Activated CD4-positive, CD25-positive, alpha-beta regulatory T cell treated with anti-CD3 and anti-CD28 coated beads, Interleukin-2, amount 50 U/mL, for 24 hours (primary cell): ENCODE measurements around the gene MGAM2.
"Not testable (repeated sequence)": the region's sequence is repeated elsewhere in the genome, so short reads cannot be mapped to it uniquely, and the experiment has no call there.

ENCODE experiments used
- ATAC-seq, 2 donors: fragments of 150-1000 bp; cut with Tn5 transposase; one replicate each; pipeline ENCODE4 v1.10.0; 2021; ENCODE audit warnings: mild to moderate bottlenecking in 1 of 2, moderate library complexity in 1 of 2

MGAM2 gene

DNA sequence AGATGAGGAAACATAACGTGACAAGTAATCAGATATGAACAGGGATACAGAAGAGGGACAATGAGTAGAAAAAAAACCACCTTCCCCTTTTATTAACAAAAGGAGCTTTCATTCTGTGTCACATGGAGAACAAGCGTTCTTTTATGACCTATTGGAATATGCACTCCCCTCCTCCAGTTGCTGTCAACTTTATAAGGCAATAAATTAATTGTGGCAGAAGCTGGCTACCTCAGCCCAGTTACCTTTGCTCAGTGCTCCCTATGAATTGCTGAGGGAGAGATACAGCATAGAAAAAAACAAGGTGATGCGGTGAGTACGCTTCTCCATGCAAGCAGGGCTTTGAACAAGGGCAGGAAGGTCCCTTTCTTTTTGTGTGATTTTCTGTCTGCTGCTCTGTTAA lies at the start of gene MGAM2:
Gene MGAM2 (plus strand): TSS at position 220 of the 400 bp plus-strand sequence. CDS start 5,156 bp downstream, outside the sequence.
- ATAC-seq: no peak

DNA sequence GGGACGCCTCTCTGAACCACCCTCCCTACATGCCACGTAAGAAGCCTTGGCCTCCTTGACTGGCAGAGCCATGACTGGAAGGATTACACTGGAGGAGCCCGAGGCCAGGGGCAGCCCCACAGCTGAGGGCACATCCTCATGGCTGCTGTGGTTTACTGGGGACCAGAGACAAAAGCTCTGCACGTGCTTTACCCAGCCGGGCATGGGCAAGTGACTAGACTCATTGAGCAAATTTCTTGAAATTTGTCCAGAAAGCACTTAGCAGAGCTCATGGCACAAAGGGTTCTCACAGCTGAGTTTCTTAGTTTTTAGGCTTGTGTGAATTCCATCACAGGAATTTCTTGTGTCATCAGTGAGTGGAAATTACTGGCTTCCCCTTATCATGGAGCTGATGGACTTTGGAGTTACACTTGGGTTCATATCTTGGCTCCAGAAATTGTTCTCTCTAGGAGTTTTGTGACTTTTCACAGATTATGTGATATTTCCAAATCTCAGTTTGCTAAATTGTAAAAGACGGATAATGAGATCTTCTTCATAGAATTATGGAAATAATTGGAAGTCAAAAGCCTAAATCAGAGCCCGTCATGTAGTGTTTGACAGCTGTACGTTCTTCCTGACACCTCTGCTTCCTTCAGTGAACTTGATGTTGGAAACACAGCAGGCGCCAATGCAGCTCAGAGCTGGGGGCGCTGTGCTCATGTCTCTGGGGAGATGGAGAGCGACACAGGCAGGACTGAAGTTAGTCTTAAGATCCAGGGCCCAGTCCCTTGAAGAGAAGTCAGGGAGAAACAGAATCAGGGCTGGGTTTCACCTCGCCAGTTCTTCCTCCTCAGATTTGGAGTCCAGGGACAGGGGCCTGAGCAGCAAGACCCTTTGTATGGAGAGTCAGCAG lies 47.7 kb upstream of the MGAM2 start:
- no peak for ATAC-seq

DNA sequence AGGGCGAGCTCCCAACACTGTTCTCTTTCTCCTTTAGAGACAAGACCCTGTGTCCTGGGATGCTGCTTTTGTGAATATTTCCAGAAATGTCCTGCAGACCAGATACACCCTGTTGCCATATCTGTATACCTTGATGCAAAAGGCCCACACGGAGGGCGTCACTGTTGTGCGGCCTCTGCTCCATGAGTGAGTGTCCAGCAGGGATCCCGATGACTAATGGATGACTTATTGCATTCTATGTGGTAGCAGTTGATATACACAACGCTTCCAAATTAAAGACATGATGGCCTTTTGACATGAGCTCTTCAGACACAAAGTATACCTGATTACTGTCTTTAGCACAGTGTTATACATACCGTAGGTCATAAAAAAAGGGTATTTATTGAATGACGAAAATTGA lies 45.0 kb upstream of the MGAM2 start:
- ATAC-seq: no peak

DNA sequence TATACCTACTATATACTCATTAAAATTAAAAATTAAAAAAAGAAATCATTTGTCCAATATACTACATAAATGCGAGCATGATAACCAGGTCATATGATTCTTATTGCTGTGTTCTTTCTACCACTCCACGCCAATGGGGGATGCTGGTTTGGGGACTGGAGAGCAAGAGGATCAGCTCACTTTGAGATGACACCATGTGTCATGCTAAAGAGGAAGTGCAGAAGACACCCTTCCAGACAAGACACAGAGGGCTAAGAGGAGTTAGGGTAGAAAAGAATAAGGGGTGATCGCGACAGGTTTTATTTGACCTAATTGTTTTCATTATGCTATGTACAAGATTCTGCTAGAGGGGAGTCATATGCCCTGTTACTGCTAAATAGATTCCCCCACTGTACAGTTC lies 33.8 kb upstream of the MGAM2 start:
- no peak for ATAC-seq

DNA sequence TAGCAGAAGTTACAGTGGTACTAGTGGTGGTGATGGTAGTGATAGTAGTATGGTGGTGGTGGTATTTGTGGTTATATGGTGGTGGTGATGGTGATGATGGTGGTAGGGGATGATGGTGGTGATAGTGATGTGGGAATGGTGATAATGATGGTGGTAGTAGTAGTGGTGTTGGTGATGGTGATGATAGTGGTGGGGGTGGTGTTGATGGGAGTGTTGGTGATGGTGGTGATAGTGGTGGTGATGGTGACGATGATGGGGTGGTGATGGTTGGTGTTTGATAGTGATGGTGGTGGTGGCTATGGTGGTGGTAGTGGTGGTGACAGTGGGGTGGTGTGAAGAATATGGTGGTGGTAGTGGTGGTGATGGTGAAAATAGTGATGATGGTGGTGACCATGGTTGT lies 27.9 kb upstream of the MGAM2 start:
- no peak for ATAC-seq

DNA sequence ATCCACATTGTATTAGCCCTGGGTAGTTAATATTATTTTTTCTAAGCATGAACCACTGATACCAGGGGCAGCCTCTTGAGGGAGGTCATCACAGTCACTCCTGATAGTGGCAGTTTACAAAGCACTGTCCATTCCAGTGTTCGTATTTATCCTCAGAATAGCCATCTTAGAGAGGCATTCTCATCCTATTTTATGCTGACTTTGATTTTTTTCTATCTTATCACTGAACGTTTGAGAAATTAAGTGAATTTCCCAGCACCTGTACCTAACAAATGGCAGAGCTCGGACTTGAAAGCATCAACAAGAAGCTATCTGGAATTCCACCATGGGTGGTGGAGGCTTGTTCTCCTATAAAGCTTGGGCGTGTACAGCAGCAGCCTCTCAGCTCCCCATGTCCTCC lies 26.1 kb upstream of the MGAM2 start:
- ATAC-seq: no peak

DNA sequence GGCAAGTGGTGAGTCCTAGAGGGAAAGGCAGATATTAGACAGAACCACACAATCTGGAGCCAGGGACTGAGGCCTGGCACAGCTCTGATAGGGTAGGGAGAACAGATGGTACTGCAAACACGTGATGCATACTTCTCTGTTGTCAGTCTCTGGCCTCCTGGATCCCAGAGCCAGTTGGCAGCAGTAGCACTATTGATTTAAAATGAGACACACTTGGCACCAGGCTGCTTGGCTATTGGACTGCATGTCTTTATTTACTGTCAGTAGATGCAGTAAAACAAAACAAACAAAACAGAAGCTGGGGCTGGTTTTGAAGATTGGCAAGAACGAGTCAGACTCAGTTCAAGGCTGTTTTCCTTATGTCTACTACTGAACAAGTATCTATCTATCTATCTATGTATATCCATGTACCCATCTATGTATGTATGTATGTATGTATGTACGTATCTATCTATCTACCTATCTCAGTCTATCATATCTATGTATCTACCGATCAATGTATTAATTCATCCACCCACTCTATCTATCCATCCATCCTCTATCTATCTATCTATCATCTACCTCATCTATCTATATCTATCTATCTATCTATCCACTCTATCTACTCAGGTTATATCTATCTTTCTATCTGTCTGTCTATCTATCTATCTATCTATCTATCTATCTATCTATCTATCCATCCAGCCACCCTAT lies 23.4 kb upstream of the MGAM2 start:
- no peak for ATAC-seq

DNA sequence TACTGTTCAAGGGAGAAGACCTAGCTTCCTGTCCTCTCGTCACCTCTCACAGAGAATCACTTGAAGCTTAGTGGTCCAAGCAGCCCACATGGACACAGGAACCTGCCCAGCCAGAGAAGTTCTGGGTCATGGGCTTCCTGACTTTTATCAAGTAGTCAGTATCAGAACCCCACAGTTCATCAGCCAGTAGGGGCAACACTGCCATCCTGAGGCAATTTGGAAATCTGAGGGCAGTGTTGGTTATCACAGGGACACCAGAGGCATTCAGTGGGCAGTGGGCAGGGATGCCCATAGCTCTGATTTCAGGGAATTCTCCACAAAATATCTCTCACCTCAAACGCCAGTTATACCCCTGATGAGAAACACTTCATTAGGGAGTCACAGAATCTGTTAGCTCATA lies 22.5 kb upstream of the MGAM2 start:
- ATAC-seq: no peak

DNA sequence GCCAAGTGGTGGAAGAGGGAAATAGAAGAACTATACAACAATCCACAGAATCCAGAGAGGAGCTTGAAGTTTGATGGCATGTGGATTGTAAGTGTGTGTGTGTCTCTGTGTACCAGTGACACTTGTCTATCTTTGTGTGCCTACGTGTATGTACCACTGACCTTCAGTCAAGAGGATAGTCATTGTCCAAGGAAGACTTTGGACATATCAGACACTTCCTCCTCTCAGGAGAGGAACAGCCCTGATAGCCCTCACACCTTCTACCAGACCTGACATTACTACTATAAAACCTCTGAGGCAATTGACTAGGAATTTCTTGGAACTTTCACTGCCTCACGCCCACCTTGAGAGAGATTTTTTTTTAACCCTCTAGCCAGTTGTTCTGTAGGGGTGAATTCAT lies 19.6 kb upstream of the MGAM2 start:
- no peak for ATAC-seq

DNA sequence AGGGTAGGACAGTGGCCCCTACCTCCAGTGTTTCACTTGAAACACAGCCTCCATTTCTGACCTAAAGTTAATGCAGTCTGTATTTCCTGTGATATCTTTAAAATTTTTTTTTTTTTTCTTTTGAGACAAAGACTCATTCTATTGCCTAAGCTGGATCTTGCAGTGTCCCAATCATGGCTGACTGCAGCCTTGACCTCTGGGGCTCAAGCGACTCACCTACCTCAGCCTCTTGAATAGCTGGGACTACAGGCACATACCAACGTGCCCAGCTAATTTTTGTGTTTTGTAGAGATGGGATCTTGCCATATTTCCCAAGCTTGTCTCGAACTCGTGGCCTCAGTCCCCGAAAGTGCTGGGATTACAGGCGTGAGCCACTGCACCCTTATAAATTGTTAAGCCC lies 16.7 kb upstream of the MGAM2 start:
- no peak for ATAC-seq

DNA sequence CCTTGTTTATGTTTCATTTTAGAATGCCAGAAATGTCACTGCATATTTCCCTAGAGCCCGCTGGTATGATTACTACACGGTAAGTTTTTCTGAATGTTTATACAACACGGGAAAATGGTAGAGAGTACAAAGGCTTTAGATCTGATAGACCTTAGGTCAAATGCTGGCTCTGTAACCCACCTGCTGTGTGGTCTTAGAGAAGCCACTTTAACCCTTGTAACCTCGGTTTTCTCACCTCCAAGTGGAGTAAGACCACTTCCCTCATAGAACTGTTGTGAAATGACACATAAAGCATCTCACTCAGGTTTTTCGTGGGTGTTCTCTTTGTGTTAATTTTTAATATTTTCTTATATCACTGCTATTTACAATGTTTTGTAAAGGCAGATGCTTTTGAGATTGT lies 13.9 kb upstream of the MGAM2 start:
- ATAC-seq: no peak

DNA sequence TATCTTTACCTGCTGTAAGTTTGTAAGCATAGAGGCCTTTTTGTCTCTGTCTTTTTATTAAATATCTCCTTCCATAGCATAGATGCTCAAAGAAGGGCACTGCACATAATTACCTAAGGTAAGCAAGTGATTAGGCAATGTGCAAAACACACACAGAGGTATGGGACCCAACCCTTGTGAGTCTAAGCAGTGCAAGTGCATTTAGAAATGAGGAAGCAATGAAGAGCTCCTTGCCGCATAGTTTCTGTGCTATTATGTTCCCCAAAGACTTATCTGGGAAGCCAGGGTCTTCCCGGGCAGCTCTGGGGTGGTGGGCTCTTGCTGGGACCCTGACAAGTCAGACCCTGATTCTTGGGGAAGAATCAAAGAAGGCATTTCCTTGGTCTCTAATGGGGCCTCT lies 13.5 kb upstream of the MGAM2 start:
- ATAC-seq: no peak

DNA sequence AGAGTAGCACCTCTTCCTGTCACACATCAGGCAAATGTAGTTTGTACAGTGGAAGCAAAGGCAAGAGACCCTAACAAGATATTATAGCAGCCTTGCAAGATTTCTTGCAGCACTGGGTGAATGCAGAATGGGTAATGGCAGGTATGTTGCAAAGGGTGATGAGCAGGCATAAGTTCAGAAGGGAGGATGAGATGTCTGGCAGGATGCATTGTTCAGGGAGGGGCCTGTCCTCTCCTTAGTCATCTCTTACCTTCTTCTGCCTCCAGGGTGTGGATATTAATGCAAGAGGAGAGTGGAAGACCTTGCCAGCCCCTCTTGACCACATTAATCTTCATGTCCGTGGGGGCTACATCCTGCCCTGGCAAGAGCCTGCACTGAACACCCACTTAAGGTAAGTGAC lies 12.2 kb upstream of the MGAM2 start:
- not testable (repeated sequence) for ATAC-seq

DNA sequence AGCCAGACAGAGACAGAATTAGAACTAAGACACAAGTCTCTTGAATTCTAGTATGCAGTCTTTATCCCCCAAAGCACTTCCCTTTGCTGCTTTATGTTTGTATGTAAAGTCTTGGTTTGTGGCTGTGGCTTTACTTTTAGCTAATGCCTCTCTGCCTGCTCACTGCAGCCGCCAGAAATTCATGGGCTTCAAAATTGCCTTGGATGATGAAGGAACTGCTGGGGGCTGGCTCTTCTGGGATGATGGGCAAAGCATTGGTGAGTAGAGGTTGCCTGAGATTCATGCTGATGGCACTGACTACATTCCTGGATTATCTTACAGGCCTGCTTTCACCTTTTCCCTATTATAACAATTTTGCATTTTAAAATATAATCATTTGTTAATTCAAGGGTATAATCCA lies 10.9 kb upstream of the MGAM2 start:
- ATAC-seq: no peak

DNA sequence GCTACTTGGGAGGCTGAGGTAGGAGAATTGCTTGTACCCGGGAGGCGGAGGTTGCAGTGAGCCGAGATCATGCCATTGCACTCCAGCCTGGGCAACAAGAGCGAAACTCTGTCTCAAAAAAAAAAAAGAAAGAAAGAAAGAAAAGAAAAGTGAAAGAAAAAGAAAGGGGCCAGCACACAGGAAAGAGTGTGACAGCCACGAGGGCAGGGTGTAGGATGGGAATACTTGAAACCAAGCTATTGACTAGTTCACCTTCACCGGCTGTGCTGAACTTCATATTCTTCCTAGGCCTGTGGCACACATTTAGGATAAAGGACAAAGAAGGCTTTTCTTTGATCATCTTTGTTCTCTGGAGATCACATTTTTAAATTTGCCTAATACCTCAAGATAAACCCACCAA lies 9.7 kb upstream of the MGAM2 start:
- ATAC-seq: not testable (repeated sequence)

DNA sequence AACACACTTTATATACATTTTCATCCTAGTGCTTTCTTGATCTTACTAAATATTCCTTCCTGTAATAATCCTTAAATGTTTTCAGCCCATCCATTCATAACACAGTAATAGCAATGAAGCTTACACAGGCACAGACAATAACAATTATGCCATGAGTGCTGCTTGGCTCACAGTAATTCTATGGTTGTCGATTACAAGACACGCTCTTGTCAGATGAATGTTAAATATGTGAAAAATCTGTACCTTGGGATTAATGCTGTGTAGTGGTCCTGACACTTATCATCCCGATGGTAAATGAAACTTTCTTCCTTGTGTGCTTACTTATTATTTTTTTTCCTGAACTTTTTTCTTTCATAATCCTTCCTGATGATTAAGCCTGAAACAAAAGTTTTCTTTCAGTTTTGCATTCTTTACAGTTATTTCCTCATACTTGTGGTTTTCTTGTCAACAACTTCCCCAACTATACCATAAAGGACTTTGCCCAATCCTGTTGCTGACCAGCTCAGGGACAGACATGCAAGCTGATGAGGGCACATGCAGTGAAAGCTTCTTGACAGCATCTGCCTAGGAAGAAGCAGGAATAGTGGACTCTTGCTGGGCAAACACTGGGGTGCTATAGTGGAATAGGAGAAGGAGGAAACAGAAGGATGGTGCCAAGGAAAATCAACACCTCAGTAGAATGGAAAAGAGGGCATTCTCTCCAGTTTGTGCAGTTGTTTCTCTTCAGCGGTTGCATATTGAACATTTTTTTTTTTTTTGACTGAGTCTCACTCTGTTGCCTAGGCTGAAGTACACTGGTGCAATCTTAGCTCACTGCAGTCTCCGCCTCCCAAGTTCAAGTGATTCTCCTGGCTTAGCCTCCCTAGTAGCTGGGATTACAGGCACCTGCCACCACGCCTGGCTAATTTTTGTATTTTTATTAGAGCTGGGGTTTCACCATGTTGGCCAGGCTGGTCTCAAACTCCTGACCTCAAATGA lies 6.7 kb upstream of the MGAM2 start:
- no peak for ATAC-seq

DNA sequence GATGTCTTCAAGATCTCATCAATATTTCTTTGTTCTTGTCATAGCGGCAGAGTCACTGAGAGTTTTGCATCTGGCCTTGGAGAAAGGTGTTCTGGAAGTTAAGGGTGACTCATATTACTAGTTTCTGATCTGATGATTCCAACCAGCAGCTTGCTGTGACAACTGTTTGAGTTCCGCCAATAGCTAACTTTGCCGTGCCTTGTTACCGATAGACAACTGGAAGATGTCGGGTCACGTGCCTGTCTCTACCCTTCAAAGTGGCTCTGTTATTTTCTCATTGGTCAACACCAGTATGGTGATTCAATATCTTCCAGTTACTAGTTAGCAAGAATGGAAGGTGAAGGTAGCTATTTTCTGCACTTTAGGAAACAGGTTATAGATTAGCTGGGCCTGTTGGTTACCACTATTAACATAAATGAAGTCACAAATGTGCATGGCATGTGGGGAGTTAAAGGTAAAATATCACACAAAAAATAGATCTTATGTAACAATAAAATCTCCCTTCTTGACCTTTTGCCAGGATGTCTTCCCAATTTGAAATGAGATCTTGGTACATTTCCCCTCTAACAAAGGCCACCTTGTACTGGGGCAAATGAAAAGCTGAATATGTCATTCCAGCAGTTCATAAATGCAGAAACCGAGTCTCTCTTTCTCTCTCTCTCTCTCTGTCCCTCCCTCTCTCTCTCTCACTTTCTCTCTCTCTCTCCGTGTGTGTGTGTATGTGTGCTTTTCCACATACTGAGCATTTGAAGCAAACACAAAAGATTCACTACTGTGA lies 2.6 kb upstream of the MGAM2 start:
- no peak for ATAC-seq

DNA sequence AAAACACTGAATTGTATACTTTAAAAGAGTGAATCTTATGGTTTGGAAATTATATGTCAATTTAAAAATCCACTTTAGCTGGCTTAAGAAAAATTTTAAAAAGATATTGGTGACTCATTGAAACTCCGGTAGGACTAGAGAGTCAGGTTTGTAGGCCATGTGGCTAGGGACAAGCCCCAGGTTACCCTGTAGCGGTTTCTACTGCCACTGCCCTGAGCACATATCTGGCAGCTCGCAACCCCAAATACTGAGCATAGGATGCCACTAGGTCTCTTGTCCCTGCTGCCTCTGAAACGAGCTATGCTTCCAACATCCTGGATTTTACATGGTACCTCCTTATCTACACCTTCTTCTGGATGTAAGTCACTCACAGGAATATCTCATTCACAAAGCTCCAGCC lies 1.4 kb upstream of the MGAM2 start:
- ATAC-seq: no peak

DNA sequence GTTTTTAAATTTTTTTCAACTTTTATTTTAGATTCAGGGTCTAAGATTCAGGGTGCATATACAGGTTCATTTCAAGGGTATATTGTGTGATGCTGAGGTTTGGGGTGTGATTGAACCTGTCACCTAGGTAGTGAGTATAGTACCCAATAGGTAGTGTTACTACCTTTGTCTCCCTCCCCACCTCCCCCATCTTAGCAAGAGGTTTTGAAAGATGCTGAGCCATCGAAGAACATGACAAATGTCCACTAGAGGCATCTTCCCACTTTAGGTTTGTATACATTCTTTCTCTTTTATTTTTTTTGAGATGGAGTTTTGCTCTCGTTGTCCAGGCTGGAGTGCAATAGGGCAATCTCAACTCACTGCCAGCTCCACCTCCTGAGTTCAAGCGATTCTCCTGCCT lies 880 bp upstream of the MGAM2 start:
- no peak for ATAC-seq

DNA sequence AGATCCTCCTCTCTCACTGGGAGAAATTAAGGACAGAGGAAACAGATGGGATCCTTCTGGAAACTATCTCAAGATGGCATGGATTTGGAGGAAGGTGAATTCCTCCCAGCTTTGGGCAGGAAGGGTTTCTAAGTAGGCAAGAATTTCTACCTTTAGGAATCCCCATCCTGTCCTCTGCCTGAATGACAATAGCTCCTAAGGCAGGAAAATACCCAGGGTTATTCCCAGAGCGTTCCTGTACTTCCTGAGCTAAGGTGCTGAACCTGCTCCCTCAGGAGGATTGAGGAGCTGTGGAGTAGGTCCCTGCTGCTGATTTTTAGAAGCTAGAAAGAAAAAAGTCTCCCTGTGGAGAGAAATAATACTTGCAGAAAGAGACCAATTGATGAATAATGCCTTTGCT lies 568 bp downstream of the MGAM2 start:
- ATAC-seq: no peak

DNA sequence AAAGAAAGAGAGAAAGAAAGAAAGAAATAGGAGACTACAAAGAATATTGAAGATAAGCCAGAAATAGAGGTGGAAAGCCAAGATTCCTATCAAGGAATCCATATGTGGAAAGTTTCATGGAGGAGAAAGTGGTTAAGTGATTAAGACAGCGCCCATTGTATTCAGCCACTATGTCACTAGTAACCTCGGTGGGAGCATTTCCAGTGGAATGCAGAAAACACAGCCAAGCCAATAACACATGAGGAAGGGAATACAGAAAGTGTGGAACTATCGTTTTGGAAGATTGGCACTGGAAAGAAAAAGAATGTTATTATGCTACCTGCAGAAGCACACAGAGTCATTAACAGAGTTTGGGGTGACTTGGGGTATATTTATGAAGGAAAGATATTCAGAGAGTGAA lies 2.7 kb downstream of the MGAM2 start:
- no peak for ATAC-seq

DNA sequence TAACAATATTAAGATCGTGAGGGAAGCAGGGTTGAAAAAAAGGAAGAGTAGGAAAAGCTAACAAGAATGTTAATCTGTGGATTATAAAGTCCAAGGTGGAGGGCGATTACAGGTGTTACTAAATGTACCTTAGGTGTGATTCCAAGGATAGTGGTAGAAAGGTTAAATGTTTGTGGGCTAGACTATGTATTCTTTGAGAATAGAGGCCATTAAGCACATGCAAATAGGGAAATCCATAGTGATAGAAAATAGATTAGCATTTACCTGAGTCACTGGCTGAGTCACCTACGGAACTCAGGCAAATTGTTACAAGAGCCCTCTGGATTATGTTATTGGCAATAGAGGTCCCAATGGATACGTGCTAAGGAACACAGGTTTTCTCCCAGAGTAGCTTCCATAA lies 9.0 kb downstream of the MGAM2 start:
- no peak for ATAC-seq
